GM03348 (cell line): ENCODE data around the gene THADA.

ENCODE experiments used
- DNase-seq: peaks from one replicate; pipeline ENCODE4 v3.0.0; 2012; ENCODE audit warnings: low spot score

Gene THADA

GRCh38 chr2:43384143-43384542 lies 211.7 kb downstream of the THADA start:
- DNase-seq, result no peak

- DNase-seq, result no peak
Measured at GRCh38 chr2:43383533-43383932, 212.3 kb downstream of the THADA start.

GRCh38 chr2:43379494-43379893 lies 216.3 kb downstream of the THADA start:
- no peak for DNase-seq

GRCh38 chr2:43377327-43377726 lies 218.5 kb downstream of the THADA start:
- DNase-seq, result no peak

- DNase-seq, result no peak
Measured at GRCh38 chr2:43376523-43377198, 219.2 kb downstream of the THADA start.

GRCh38 chr2:43375746-43376522 lies 219.9 kb downstream of the THADA start:
- DNase-seq, result no peak

- no peak for DNase-seq
Measured at GRCh38 chr2:43372416-43373081, 223.3 kb downstream of the THADA start.

- DNase-seq, result no peak
Measured at GRCh38 chr2:43370705-43371104, 225.1 kb downstream of the THADA start.

- DNase-seq, result no peak
Measured at GRCh38 chr2:43370146-43370545, 225.7 kb downstream of the THADA start.

- no peak for DNase-seq
Measured at GRCh38 chr2:43368483-43369385, 227.1 kb downstream of the THADA start.

- DNase-seq, result no peak
Measured at GRCh38 chr2:43367012-43367782, 228.6 kb downstream of the THADA start.

- no peak for DNase-seq
Measured at GRCh38 chr2:43363120-43363519, 232.7 kb downstream of the THADA start.

GRCh38 chr2:43361286-43361685 lies 234.6 kb downstream of the THADA start:
- DNase-seq, result peak; percentile 51

GRCh38 chr2:43360137-43360536 lies 235.7 kb downstream of the THADA start:
- DNase-seq, result no peak

- DNase-seq, result no peak
Measured at GRCh38 chr2:43358410-43359201, 237.2 kb downstream of the THADA start.

- DNase-seq, result peak; percentile 32
Measured at GRCh38 chr2:43356774-43357173, 239.1 kb downstream of the THADA start.

- DNase-seq, result no peak
Measured at GRCh38 chr2:43355399-43355798, 240.4 kb downstream of the THADA start.

- no peak for DNase-seq
Measured at GRCh38 chr2:43349904-43350303, 245.9 kb downstream of the THADA start.

GRCh38 chr2:43348908-43349661 lies 246.8 kb downstream of the THADA start:
- DNase-seq, result peak; percentile 34

GRCh38 chr2:43347746-43348145 lies 248.1 kb downstream of the THADA start:
- DNase-seq, result no peak
